RWPE2 (cell line): Measurements from ENCODE around the gene GJB6.

Experiments
- ATAC-seq: fragments of 200-7000 bp; cut with Tn5 transposase; 3 replicates; pipeline ENCODE4 v1.9.1; 2021; ENCODE audit warnings: low read depth
- DNase-seq: peaks from one replicate; pipeline ENCODE4 v3.0.0-alpha.2; 2020; ENCODE audit warnings: low spot score
- H3K27ac ChIP-seq: fragments of 450-650 bp; 2 replicates; pipeline ENCODE4 v1.5.1; 2017; ENCODE audit warnings: mild to moderate bottlenecking; ENCODE audit not compliant: poor library complexity, severe bottlenecking
- H3K27me3 ChIP-seq: fragments of 250-450 bp; sonication (Bioruptor Pico); 2 replicates; pipeline ENCODE4 v1.5.1; 2021; ENCODE audit warnings: mild to moderate bottlenecking, moderate library complexity; ENCODE audit not compliant: insufficient read depth, poor library complexity, severe bottlenecking
- H3K36me3 ChIP-seq: fragments of 250-450 bp; sonication (Bioruptor Pico); 2 replicates; pipeline ENCODE4 v1.5.1; 2020; ENCODE audit warnings: low read depth, mild to moderate bottlenecking, moderate library complexity
- H3K4me1 ChIP-seq: fragments of 250-450 bp; sonication (Bioruptor Pico); 2 replicates; pipeline ENCODE4 v1.5.1; 2021; ENCODE audit warnings: mild to moderate bottlenecking, moderate library complexity; ENCODE audit not compliant: insufficient read depth, poor library complexity, severe bottlenecking
- H3K4me3 ChIP-seq: fragments of 250-450 bp; sonication (Bioruptor Pico); 2 replicates; pipeline ENCODE4 v1.5.1; 2021; ENCODE audit warnings: mild to moderate bottlenecking, moderate library complexity; ENCODE audit not compliant: severe bottlenecking
- H3K9me3 ChIP-seq: fragments of 250-450 bp; sonication (Bioruptor Pico); 2 replicates; pipeline ENCODE4 v1.5.1; 2021; ENCODE audit warnings: mild to moderate bottlenecking, moderate library complexity; ENCODE audit not compliant: severe bottlenecking
- CTCF ChIP-seq: fragments of 450-650 bp; IDR thresholded peaks from one replicate; pipeline ENCODE4 v1.5.1; 2017; ENCODE audit warnings: mild to moderate bottlenecking, moderate library complexity; ENCODE audit not compliant: poor library complexity, severe bottlenecking

The GJB6 gene

GRCh38 chr13:20193162-20193906 lies 38.8 kb downstream of the GJB6 start:
- TF ChIP-seq CTCF: no peak
- Histone ChIP-seq H3K36me3 (peaks cover 31% of the 10 kb centered on the region), H3K4me1 (peaks cover 41% of the 10 kb centered on the region), H3K4me3 (peak overlapping the region; percentile 48), H3K27ac (peak overlapping the region; percentile 70), H3K9me3 (no peaks in the 10 kb centered on the region), H3K27me3 (no peaks in the 10 kb centered on the region)
- peak; percentile 13; the same call in 1 of the 3 replicates for ATAC-seq
- no peak for DNase-seq

GRCh38 chr13:20192836-20193161 lies 39.3 kb downstream of the GJB6 start, which contains the start of gene GJB2:
TSS of gene GJB2 (minus strand) at chr13:20192938. CDS start at chr13:20189581, 3,357 bp downstream.
- H3K36me3 ChIP-seq: peaks cover 36% of the 10 kb centered on the region
- no peaks in the 10 kb centered on the region for H3K9me3 ChIP-seq
- H3K4me3 ChIP-seq: peak within 1 kb of the TSS; percentile 48
- ATAC-seq: peak; percentile 51
- TF ChIP-seq CTCF: no peak
- no peak for DNase-seq
- no peaks in the 10 kb centered on the region for H3K27me3 ChIP-seq
- H3K4me1 ChIP-seq: peaks cover 41% of the 10 kb centered on the region
- peak within 1 kb of the TSS; percentile 70 for H3K27ac ChIP-seq

- Histone ChIP-seq H3K27ac (peak overlapping the region; percentile 70), H3K4me1 (peaks cover 41% of the 10 kb centered on the region), H3K9me3 (no peaks in the 10 kb centered on the region), H3K4me3 (peak overlapping the region; percentile 48), H3K36me3 (peaks cover 41% of the 10 kb centered on the region), H3K27me3 (no peaks in the 10 kb centered on the region)
- DNase-seq (no peak), ATAC-seq (peak; percentile 21)
- no peak for TF ChIP-seq CTCF
Observed at GRCh38 chr13:20192158-20192835, 39.8 kb downstream of the GJB6 start.

- DNase-seq (no peak), ATAC-seq (no peak)
- Histone ChIP-seq H3K27me3 (no peaks in the 10 kb centered on the region), H3K27ac (peak overlapping the region; percentile 70), H3K36me3 (peaks cover 45% of the 10 kb centered on the region), H3K4me3 (peak overlapping the region; percentile 48), H3K9me3 (no peaks in the 10 kb centered on the region), H3K4me1 (peaks cover 40% of the 10 kb centered on the region)
- TF ChIP-seq CTCF: no peak
Observed at GRCh38 chr13:20191311-20192157, 40.6 kb downstream of the GJB6 start.
